ENCODE measurements around the gene PHF12. TPM values are rescaled to one million over a fixed set of nuclear protein-coding genes. Genes with fewer than 3 reads are reported as not detected.
A peak's percentile ranks its signal among the peaks of the same experiment; 100 is the strongest.

The PHF12 gene
- total RNA-seq, 1 experiment from 2014 or later = 53.2 TPM

- H3K27me3 ChIP-seq (ENCODE audit: control insufficient read depth, insufficient read depth, low read length) = no peaks in the 10 kb centered on the region
- H3K36me3 ChIP-seq (replicated peaks; ENCODE audit: control insufficient read depth, insufficient read depth, low read length) = no peaks in the 10 kb centered on the region
- no peak for DNase-seq
- H3K4me3 ChIP-seq (ENCODE audit: insufficient read depth, low read depth, low read length) = no peak overlapping the region
These were observed 3.6 kb upstream of the PHF12 start for GRCh38 chr17:28954886-28955285.

DNA sequence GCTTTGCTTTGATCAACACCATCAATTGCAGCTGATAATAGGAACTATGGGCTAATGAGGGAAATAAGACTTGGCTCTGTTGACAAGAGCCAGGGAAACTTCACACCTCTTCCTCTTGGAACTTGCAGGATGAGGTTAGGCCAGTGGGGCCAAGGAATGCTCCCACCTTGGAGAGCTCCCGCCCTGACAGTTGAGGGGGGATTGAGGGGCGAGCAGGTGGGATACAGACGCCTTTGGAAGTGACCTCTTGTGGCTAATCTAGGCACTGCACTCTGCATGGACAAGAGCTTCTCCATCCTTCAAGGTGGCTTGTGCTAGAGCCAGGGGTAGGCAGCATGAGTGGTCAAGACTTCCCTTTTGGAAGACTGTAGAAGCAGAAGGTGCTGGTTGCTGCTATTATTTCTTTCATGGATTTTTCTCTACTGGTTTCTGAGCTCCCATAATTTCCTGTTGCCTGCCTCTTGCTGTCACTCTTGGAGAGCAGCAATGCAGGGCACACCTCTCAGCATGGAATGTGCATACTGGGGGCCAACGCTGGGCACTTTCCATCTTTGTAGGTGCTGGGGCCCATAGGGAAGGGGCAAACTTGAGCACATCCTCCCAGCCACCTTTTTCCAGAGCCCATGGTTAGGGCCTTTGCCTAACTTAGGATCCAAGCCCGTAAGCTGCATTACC is 2.3 kb upstream of the PHF12 start:
- Histone ChIP-seq H3K4me3 (ENCODE audit: insufficient read depth, low read depth, low read length) (no peak overlapping the region), H3K27me3 (ENCODE audit: control insufficient read depth, insufficient read depth, low read length) (no peaks in the 10 kb centered on the region), H3K36me3 (replicated peaks; ENCODE audit: control insufficient read depth, insufficient read depth, low read length) (no peaks in the 10 kb centered on the region)
- DNase-seq = peak; percentile 90

DNA sequence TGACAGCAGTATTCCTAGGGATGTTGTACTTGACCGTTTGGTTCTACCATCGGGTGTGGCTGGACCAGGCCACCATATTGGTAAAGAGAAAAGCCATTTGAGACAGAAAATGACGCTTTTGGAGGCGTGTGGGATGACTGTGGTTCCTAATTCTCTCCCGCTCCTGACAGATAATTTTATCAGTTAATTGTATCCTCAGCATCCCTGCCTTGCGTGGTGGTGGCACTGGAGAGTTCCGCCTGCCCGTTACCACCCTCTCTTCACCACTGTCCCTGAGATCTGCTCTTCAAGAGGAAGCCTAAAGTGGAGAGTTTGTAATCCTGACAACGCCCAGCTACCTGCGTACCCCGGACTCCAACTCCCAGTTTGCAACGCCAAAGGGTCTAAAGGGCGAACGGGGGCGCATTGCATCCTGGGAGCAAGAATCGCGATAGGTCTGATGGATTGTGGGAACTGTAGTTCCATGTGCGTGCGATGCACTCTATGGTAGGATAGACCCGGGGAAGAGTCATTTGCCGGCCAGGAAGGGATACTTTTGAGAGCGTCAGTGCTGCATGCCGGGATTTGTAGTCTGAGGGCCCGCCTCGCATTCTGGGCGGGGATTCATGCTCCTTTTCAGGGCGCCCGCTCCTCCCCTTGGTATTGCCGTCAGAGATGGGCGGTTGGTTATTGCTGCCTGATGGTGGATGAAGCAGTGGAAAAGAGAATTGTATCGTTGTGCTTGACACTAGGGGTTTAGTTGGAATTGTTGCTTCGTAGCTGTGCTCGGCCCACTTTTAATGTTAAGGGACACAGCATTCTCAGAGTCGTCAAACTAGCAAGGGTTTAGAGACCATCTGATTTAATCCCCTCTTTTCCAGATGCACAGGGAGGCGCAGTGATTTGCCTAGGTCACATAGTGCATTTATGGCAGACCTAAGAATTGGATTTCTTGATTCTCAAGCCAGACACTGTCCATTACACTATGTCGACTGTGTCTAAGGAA is 965 bp upstream of the PHF12 start:
- no peaks in the 10 kb centered on the region; the same call in 1 of the 2 replicates for H3K36me3 ChIP-seq (replicated peaks; ENCODE audit: control insufficient read depth, insufficient read depth, low read length)
- H3K4me3 ChIP-seq (ENCODE audit: insufficient read depth, low read depth, low read length) = peak overlapping the region; percentile 66
- DNase-seq = peak; percentile 89
- H3K27me3 ChIP-seq (ENCODE audit: control insufficient read depth, insufficient read depth, low read length) = no peaks in the 10 kb centered on the region

DNA sequence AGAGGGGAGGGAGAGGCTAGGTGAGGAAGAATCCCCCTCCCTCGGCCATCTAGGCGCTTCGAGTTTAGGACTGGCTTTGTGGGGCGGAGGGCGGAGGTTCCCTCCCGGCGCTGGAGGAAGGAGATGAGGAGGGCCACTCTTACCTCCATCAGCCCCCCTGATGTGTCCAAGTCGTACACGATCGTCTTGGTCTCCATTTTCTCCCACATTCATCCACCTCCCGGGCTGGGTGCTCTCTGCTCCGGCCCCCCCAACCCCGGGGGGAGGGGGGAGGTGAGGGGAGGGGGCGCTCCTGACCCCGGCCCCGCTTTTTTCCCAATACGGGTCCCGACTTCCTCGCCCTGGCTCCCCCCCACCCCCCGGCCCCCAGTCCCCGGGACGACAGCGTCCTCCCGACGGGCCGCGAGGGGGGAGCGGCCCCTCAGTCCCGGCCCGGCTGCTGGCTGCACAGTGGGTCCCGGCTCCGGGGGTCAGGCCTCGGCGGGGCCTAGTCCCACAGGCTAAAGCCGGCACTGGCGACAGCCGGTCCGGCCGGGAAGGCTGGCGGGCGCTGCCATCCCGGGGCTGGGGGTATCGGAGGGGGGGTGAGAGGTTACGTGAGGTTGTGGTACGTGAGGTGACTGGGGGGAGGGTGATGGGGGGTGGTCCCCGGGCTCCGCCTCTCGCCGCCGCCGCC is 428 bp downstream of the PHF12 start:
- Histone ChIP-seq H3K4me3 (ENCODE audit: insufficient read depth, low read depth, low read length) (peak overlapping the region; percentile 97), H3K27me3 (ENCODE audit: control insufficient read depth, insufficient read depth, low read length) (no peaks in the 10 kb centered on the region), H3K36me3 (replicated peaks; ENCODE audit: control insufficient read depth, insufficient read depth, low read length) (no peaks in the 10 kb centered on the region; the same call in none of the 2 replicates)
- peak; percentile 77 for DNase-seq

- Histone ChIP-seq H3K27me3 (ENCODE audit: control insufficient read depth, insufficient read depth, low read length) (no peaks in the 10 kb centered on the region), H3K4me3 (ENCODE audit: insufficient read depth, low read depth, low read length) (peak overlapping the region; percentile 97), H3K36me3 (replicated peaks; ENCODE audit: control insufficient read depth, insufficient read depth, low read length) (no peaks in the 10 kb centered on the region; the same call in none of the 2 replicates)
- peak; percentile 78 for DNase-seq
These were observed 1.1 kb downstream of the PHF12 start for GRCh38 chr17:28950017-28950751.

GRCh38 chr17:28949185-28950016 is 1.9 kb downstream of the PHF12 start:
- DNase-seq = peak; percentile 76
- peaks cover 3% of the 10 kb centered on the region for H3K36me3 ChIP-seq (replicated peaks; ENCODE audit: control insufficient read depth, insufficient read depth, low read length)
- peak overlapping the region; percentile 97 for H3K4me3 ChIP-seq (ENCODE audit: insufficient read depth, low read depth, low read length)
- no peaks in the 10 kb centered on the region for H3K27me3 ChIP-seq (ENCODE audit: control insufficient read depth, insufficient read depth, low read length)

- no peak for DNase-seq
- H3K27me3 ChIP-seq (ENCODE audit: control insufficient read depth, insufficient read depth, low read length) = no peaks in the 10 kb centered on the region
These were observed 2.5 kb downstream of the PHF12 start for GRCh38 chr17:28948873-28949184.

DNA sequence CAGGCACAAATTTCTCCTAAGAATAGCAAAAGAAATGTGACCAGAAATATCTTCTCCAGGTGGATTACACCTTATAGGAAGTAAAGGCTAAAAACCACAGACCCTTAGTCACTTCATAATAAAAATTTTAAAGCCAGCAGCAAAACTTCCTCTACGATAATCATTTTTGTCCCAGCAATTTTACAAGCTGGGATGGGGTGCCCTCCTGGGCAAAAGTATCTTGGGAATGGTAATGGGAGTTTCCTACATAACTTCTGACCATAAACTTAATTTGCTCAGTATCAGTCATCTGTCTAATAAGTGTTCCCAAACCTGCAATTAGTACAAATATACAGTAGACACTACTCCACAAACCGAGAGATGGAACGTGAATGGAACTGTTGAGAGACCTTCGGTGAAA is 3.0 kb downstream of the PHF12 start:
- H3K4me3 ChIP-seq (ENCODE audit: insufficient read depth, low read depth, low read length) = peak overlapping the region; percentile 97
- no peak for DNase-seq
- H3K27me3 ChIP-seq (ENCODE audit: control insufficient read depth, insufficient read depth, low read length) = no peaks in the 10 kb centered on the region
- peaks cover 3% of the 10 kb centered on the region for H3K36me3 ChIP-seq (replicated peaks; ENCODE audit: control insufficient read depth, insufficient read depth, low read length)

More at GRCh38 chr17:28948873-28949184, 2.5 kb downstream of the PHF12 start:
- Histone ChIP-seq H3K4me3 (ENCODE audit: insufficient read depth, low read depth, low read length) (peak overlapping the region; percentile 97), H3K36me3 (replicated peaks; ENCODE audit: control insufficient read depth, insufficient read depth, low read length) (peaks cover 3% of the 10 kb centered on the region)

DNA sequence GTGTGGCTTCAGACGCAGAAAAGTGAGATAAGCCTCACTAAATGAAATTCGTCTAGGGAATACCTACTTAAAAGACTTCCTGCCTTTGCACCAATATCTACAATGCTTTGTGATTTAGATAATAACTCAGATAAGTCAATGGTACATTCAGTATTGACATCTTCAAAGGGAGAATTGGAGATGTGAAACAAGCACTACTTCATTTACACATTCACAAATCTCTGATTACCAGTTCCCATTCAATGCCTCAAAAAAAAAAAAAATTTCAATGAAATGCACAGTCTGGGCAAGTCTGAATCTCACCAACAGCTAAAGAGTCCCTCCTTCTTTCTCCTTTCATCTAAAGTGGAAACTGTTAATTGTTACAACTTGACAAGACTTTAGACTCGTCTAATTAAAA is 3.7 kb downstream of the PHF12 start:
- Histone ChIP-seq H3K36me3 (replicated peaks; ENCODE audit: control insufficient read depth, insufficient read depth, low read length) (peaks cover 3% of the 10 kb centered on the region), H3K4me3 (ENCODE audit: insufficient read depth, low read depth, low read length) (no peak overlapping the region), H3K27me3 (ENCODE audit: control insufficient read depth, insufficient read depth, low read length) (no peaks in the 10 kb centered on the region)
- DNase-seq = no peak

DNA sequence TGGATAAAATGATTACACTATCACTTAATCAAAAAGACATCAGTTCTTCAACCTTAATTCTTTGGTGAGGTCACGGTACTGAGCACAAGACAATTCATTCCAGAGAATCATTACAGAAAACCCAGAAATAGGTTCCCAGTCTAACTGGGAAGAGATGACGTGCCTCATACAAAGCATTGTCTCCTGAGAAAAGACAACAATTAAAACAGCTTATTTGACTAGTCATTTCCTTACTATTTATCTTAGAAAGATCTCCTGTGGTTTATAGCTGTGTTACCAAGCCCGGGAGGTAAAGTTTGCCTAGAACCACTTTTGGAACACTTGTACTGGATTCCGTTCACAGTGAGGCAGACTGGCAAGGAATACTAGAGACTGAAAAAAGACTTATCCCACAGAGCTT is 5.1 kb downstream of the PHF12 start:
- Histone ChIP-seq H3K27me3 (ENCODE audit: control insufficient read depth, insufficient read depth, low read length) (no peaks in the 10 kb centered on the region), H3K36me3 (replicated peaks; ENCODE audit: control insufficient read depth, insufficient read depth, low read length) (peaks cover 3% of the 10 kb centered on the region), H3K4me3 (ENCODE audit: insufficient read depth, low read depth, low read length) (no peak overlapping the region)
- no peak for DNase-seq

DNA sequence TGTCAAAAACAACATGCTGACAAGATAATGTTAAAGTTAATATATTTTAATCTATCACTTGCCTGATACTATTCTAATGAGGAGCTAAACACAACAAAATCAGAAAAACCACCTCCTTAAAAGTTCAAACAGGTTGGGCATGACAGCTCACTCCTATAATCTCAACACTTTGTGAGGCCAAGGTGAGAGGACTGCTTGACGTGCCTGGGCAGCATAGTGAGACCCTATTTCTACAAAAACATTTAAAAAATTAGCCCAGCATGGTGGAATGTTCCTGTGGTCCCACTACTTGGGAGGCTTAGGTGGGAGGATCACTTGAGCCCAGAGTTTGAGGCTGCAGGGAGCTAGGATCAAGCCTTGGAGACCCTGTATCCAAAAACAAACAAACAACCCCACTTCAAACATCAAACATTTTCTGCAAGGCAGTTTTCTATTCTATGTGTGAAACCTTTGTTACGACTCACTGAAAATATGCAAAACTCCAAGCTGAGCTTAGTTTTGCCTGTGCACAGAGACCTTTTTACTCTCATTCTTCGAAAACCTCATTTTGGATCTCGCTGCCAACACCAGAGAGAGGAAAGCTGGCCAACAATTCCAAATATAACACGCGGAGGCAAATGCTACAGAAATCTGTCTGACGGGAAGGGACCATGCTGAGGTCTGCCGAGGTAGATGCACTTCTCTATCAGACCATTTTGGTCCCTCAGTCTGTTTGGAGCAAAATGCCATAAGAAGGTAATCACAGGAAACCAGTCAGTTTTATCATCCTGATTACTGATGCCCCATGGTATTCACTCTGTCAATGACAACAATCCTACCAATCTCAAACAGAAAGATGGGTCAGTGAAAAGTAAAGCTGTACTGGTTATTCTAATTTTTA is 6.2 kb downstream of the PHF12 start:
- Histone ChIP-seq H3K27me3 (ENCODE audit: control insufficient read depth, insufficient read depth, low read length) (no peaks in the 10 kb centered on the region), H3K36me3 (replicated peaks; ENCODE audit: control insufficient read depth, insufficient read depth, low read length) (peaks cover 3% of the 10 kb centered on the region), H3K4me3 (ENCODE audit: insufficient read depth, low read depth, low read length) (no peak overlapping the region)
- no peak for DNase-seq

DNA sequence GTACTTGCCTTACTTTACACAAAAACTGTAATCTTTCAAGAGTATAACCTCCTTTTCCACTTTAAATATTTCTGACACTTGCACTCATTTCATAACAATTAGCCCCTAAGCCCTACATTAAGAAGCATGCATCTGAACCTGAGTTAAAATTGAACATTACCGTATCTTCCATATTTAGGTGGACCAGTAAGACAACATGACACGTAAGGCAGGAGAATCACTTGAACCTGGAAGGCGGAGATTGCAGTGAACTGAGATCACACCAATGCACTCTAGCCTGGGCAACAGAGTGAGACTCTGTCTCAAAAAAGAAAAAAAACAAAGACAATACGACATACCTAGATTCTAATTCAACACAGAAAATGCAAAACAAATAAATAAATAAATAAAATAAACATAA is 7.0 kb downstream of the PHF12 start:
- Histone ChIP-seq H3K4me3 (ENCODE audit: insufficient read depth, low read depth, low read length) (no peak overlapping the region), H3K27me3 (ENCODE audit: control insufficient read depth, insufficient read depth, low read length) (no peaks in the 10 kb centered on the region), H3K36me3 (replicated peaks; ENCODE audit: control insufficient read depth, insufficient read depth, low read length) (peaks cover 4% of the 10 kb centered on the region)
- no peak for DNase-seq

GRCh38 chr17:28942925-28943324 is 8.4 kb downstream of the PHF12 start:
- Histone ChIP-seq H3K4me3 (ENCODE audit: insufficient read depth, low read depth, low read length) (no peak overlapping the region), H3K36me3 (replicated peaks; ENCODE audit: control insufficient read depth, insufficient read depth, low read length) (peaks cover 4% of the 10 kb centered on the region), H3K27me3 (ENCODE audit: control insufficient read depth, insufficient read depth, low read length) (no peaks in the 10 kb centered on the region)
- no peak for DNase-seq
